Activated CD4-positive, CD25-positive, alpha-beta regulatory T cell treated with anti-CD3 and anti-CD28 coated beads, Interleukin-2, amount 50 U/mL, for 72 hours (primary cell): Measurements from ENCODE around the gene CFAP97D1.

ENCODE experiments used
- DNase-seq: peaks from one replicate; pipeline ENCODE4 v3.0.0; 2021

CFAP97D1 gene

GRCh38 chr17:43830510-43831140 is 50.4 kb downstream of the CFAP97D1 start:
- DNase-seq = no peak

GRCh38 chr17:43831633-43832032 is 51.4 kb downstream of the CFAP97D1 start:
- DNase-seq = no peak

- DNase-seq = no peak
Observed at GRCh38 chr17:43832168-43832975, 52.1 kb downstream of the CFAP97D1 start.

DNA sequence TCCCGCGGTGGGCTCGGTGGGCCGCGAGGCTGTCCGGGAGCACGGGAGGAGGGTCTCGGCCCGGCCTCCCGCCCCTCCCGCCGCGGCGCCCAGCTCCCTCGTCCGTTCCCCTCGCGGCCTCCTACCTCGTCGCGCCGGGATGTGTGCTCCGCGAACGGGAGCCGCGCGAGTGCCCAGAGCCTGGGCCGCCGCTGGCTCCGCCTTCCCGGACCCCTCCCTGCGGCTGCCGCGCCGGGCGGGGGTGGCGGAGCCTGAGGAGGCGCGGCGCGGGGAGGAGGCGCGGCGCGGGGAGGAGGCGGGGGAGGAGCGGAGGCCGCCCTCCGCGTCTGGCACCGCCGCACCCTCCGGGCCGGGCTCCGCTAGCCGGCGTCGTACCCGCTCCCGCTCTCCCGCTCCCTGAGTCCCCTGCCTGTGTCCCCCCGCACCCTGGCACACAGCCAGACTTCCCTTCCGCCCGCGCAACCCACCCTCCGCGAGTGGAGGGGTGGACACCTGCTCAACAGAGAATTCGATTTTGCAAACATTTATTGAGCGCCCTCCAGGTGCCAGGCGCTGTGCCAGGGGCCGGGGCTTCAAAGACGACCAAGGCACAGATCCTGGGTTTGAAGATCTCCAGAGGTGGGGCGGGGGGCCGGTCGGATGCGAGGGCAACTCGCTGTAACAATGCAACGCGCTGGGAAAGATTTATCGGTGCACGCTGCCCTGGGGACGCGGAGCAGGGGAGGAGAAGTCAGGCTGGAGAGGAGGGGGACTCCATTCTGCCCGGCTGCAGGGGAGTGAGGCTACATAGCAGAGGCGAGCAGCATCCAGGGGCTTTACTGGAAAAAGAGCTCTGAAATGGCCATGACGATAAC is 53.0 kb downstream of the CFAP97D1 start, which contains the start of gene MPP3:
Gene MPP3 (minus strand): TSS at position 171 of the 854 bp plus-strand sequence. CDS start 1,240 bp downstream, outside the sequence.
- no peak for DNase-seq

GRCh38 chr17:43834106-43834505 is 53.9 kb downstream of the CFAP97D1 start:
- no peak for DNase-seq
